Stimulated activated naive CD8-positive, alpha-beta T cell treated with anti-CD3 and anti-CD28 coated beads, Interleukin-15, Interleukin-2, amounts not matched to agents 100 U/mL and 50 U/mL, for 24 hours (primary cell): ENCODE measurements around the gene PARVA.

Experiments used
- ATAC-seq: fragments of 150-1000 bp; cut with Tn5 transposase; one replicate; pipeline ENCODE4 v1.10.0; 2021
- DNase-seq: peaks from one replicate; pipeline ENCODE4 v3.0.0; 2021

The PARVA gene

GRCh38 chr11:12556788-12557384 lies 179.5 kb downstream of the PARVA start:
- DNase-seq: no peak

DNA sequence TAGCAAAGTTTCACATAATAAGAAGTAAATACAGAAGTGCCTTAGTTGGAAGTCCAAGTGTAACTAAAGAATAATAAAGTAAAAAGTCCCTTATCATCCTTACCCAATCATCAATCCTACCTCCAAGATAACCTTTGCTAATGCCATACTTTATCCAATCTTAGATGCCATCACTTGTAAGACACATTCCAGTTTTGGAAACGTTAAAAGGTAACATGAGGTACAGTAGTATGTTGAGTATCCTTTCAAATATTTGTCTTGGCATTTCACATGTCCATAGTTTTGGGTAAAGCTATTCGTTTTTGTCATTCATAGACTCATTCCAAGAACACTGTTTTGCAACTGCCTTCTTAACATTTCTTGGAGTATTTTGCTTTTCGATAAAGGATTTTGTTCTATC lies 181.6 kb downstream of the PARVA start:
- DNase-seq: no peak
- no peak for ATAC-seq

More at GRCh38 chr11:12556788-12557384, 179.5 kb downstream of the PARVA start:
- no peak for ATAC-seq

- no peak for ATAC-seq
- no peak for DNase-seq
These were observed 183.0 kb downstream of the PARVA start for GRCh38 chr11:12560362-12560761.

- ATAC-seq (no peak), DNase-seq (no peak)
These were observed 183.5 kb downstream of the PARVA start for GRCh38 chr11:12560861-12561260.

DNA sequence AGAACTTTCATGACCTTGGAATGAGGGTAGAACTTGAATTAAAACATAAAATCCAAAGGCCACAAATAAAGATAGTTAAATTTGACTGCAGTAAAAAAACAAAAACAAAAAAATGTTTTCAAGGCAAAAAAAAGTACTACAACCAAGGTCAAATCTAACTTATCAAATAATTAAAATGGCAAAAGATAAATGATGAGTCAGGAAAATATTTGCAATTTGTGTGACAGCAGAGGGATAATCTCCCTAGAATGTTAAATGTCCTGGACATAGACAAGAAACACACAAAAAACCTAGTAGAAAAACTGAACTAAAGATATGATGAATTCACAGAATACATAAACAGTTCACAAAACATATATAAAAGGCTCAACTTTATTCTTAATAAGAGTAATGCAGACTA lies 186.6 kb downstream of the PARVA start:
- DNase-seq: no peak
- ATAC-seq: no peak

GRCh38 chr11:12565406-12565805 lies 188.0 kb downstream of the PARVA start:
- DNase-seq: no peak
- ATAC-seq: no peak

GRCh38 chr11:12567746-12568460 lies 190.5 kb downstream of the PARVA start:
- DNase-seq: no peak
- no peak for ATAC-seq

DNA sequence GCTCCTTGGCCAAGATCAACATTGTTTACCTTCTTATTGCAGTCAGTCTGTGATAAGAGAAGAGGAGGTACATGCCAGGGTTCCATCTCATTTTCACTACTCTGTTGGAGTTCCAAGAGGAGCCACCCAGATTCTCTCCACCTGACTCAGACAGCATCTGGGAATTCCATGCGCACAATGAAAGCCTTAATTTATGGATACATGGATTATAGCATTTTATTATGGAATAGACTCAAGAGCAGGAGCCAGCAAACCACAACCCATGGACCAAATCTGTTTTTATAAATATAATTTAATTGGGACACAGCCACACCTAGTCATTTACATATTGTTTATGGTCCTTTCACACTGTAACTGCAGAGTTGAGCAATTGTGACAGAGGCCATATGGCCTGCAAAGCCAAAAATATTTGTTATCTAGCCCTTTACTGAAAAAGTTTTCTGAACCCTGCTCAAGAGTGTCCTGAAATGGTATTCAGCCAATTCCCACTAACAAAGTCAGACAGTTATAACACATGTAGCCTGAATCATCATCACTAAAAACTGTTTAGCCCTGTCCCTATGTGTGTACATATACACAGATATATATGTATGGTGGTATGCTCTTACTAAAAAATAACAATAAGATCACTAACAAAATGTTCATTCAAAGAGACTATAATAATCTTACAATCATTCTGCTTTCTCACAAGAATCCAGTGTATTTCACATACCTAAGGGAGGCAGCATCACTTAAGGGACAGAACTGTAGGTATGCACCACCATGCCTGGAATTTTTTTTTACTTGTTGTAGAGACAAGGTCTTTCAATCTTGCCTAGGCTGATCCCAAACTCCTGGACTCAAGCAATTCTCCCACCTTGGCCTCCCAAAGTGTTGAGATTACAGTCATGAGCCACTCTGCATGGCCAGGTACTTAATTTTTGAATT lies 192.4 kb downstream of the PARVA start:
- ATAC-seq: no peak

DNA sequence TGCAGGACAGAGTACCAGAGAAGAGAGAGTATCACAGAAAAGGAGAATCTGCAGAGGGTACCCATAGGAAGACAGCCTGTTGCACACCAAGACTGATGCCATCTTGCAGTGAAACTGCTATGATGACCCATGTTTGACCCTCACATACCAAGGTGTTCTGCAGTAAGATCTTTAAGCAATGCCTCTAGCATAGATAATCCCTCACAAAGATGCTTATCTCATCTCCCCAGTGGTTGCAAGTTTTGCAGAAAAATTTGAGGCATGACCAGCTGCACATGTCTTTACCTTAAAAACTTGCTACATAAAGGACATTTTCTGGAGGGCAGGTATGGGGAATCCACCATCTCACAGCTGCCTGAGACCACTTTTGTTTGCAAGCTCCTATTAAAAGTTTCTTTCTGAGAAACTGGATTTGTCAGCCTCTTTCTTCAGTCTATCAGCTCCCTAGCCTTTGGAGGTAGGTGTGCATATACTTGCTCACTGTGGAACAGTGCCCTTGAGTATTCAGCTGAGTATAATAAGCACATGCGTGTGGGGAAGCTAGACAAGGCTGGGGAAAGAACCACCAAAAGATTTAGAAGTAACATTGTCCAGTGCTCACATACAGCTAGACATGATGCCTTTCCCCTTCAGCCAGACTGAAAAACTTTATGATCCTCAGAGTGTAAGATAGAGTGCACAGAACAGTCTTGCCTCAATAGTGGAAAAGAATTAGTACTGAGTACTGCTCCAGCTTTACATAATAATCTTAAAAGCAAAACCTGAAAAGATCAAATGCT lies 196.5 kb downstream of the PARVA start:
- no peak for ATAC-seq

More for the DNA sequence above, 192.4 kb downstream of the PARVA start:
- DNase-seq: no peak

DNA sequence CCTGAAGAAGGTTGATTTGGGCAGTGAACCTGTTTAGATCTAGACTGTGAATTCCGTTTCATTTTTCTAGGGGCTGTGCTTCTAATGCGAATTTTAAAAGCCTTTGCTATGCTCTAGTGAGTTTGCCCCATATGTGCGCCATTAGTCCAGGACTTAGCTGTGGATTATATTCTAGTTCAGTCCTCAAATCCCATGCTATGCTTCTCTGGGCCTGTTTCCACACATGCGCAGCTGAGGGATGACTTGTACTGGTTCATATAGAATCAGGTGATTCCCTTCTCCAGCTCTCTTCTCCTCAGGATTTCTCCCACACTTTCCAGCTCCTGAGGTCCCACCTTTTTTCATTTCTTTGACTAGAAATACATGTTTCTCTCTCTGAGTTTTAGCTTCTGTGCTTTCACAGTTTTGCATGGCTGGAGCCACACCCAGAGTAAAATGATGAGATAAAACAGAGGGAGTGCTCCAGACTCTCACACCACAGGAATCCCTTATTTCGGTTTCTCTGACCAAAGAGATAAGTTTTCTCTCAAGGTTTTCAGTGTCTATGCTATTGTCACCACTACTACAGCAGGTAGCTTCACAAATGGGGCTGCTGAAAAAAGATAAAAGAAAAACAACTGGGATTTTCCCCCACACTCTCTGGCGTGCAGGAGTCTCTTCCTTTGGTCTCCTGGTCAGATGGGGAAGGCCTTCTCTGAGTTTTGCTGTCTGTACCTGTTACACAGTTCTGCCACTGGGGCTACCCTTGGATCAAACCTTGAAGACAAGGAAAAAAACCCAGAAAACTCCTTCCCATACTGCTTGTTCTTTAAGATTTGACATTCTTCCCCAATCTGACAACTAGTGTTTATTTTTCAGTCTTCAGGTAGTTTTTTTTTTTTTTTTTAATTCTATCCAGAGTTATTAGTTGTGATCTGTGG lies 200.6 kb downstream of the PARVA start:
- ATAC-seq (no peak), DNase-seq (no peak)

More for the DNA sequence above, 196.5 kb downstream of the PARVA start:
- no peak for DNase-seq

DNA sequence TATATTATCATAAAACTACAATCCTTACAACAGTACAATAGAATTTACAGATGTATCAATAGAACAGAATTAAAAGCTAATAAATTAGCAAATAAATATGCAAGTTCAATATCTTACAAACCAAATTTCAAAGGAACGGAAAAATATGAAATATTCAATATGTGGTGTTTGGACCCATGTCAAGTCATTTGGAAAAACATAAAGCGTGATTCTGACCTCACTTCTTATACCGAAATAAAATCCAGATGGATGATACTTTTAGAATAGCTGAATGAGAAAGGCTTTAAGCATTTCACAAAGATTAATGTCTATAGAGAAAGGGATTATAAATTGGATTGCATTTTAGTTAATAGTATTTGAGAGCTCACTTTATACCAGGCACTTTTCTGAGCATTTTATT lies 204.0 kb downstream of the PARVA start:
- DNase-seq: no peak
- no peak for ATAC-seq

GRCh38 chr11:12581923-12582322 lies 204.6 kb downstream of the PARVA start:
- DNase-seq: no peak
- no peak for ATAC-seq
